ENCODE measurements around the gene LRRC8D.

The LRRC8D gene

DNA sequence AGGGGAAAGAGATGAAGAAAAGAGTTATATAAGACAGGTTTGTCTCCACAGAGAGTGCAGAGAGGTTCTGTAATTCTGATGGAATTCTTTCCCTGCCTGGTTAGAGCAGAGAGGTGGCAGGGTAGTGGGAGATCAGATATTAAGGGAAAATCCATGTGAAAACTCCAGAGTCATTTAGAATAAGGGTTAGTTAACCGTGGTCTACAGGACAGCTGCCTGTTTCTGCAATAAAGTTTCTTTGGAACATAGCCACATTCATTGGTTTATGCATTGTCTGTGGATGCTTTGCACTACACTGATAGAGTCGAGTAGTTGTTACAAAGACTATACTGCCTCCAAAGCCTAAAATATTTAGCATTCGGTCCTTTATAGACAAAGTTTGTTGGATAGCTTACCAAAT lies 55.6 kb downstream of the LRRC8D start:
- Histone ChIP-seq H3K9me2 (replicated peaks; ENCODE audit: low read depth, low read length) (no peaks in the 10 kb centered on the region), H3K4me1 (ENCODE audit: insufficient read depth, low read length, poor library complexity, severe bottlenecking) (peaks cover 15% of the 10 kb centered on the region), H2AFZ (ENCODE audit: low read length) (no peak overlapping the region), H3K4me3 (ENCODE audit: low read length, poor library complexity, severe bottlenecking) (no peak overlapping the region), H4K20me1 (ENCODE audit: insufficient read depth, low read length, poor library complexity, severe bottlenecking) (peaks cover 43% of the 10 kb centered on the region), H3K79me2 (ENCODE audit: insufficient read depth, low read length) (peaks cover 88% of the 10 kb centered on the region), H3K9ac (ENCODE audit: low read depth, low read length, poor library complexity, severe bottlenecking) (no peak overlapping the region), H3K9me3 (ENCODE audit: insufficient read depth, low read depth, low read length) (peaks cover 5% of the 10 kb centered on the region; the same call in 1 of the 2 replicates), H3K4me2 (ENCODE audit: low read depth, low read length, poor library complexity, severe bottlenecking) (no peak overlapping the region), H3F3A (ENCODE audit: low read depth) (no peaks in the 10 kb centered on the region), H3K36me3 (ENCODE audit: insufficient read depth, low read length) (peaks cover 15% of the 10 kb centered on the region; the same call in 1 of the 2 replicates), H3K27me3 (ENCODE audit: insufficient read depth, low read length, poor library complexity, severe bottlenecking) (no peaks in the 10 kb centered on the region)
- TF ChIP-seq, protein P1, sequence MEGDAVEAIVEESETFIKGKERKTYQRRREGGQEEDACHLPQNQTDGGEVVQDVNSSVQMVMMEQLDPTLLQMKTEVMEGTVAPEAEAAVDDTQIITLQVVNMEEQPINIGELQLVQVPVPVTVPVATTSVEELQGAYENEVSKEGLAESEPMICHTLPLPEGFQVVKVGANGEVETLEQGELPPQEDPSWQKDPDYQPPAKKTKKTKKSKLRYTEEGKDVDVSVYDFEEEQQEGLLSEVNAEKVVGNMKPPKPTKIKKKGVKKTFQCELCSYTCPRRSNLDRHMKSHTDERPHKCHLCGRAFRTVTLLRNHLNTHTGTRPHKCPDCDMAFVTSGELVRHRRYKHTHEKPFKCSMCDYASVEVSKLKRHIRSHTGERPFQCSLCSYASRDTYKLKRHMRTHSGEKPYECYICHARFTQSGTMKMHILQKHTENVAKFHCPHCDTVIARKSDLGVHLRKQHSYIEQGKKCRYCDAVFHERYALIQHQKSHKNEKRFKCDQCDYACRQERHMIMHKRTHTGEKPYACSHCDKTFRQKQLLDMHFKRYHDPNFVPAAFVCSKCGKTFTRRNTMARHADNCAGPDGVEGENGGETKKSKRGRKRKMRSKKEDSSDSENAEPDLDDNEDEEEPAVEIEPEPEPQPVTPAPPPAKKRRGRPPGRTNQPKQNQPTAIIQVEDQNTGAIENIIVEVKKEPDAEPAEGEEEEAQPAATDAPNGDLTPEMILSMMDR (conservative IDR thresholded peaks at IDR 0.05; ENCODE audit: low read length), result no peak
- no peak for TF ChIP-seq EZH2phosphoT487 (IDR thresholded peaks at IDR 0.05; ENCODE audit: borderline replicate concordance)

DNA sequence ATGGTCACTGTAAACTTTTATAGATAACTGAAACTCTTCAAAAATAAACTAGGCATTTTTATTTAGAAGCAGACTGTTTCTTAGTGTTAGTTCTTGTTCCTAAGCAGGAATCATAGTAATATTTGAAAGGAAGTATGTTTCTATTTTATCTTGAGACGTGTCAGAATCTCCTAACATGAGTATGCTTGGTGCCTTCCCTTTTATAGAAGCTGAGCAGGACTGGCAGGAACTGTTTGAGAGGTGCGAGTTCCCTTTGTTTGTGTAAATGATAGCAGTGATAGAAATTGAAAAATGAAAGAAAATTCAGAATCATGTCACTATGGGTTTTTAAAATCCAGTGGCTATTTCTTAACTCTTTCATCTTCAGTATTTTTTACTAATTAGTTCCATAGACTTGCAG lies 56.9 kb downstream of the LRRC8D start:
- no peaks in the 10 kb centered on the region for H3F3A ChIP-seq (ENCODE audit: low read depth)
- no peaks in the 10 kb centered on the region for H3K9me2 ChIP-seq (replicated peaks; ENCODE audit: low read depth, low read length)
- no peak overlapping the region for H2AFZ ChIP-seq (ENCODE audit: low read length)
- no peaks in the 10 kb centered on the region for H3K27me3 ChIP-seq (ENCODE audit: insufficient read depth, low read length, poor library complexity, severe bottlenecking)
- H3K4me2 ChIP-seq (ENCODE audit: low read depth, low read length, poor library complexity, severe bottlenecking), result no peak overlapping the region
- H3K4me1 ChIP-seq (ENCODE audit: insufficient read depth, low read length, poor library complexity, severe bottlenecking), result peaks cover 11% of the 10 kb centered on the region
- H3K36me3 ChIP-seq (ENCODE audit: insufficient read depth, low read length), result peaks cover 28% of the 10 kb centered on the region
- peaks cover 5% of the 10 kb centered on the region; the same call in 1 of the 2 replicates for H3K9me3 ChIP-seq (ENCODE audit: insufficient read depth, low read depth, low read length)
- peaks cover 44% of the 10 kb centered on the region for H4K20me1 ChIP-seq (ENCODE audit: insufficient read depth, low read length, poor library complexity, severe bottlenecking)
- no peak overlapping the region for H3K9ac ChIP-seq (ENCODE audit: low read depth, low read length, poor library complexity, severe bottlenecking)
- no peak overlapping the region for H3K4me3 ChIP-seq (ENCODE audit: low read length, poor library complexity, severe bottlenecking)
- peaks cover 88% of the 10 kb centered on the region for H3K79me2 ChIP-seq (ENCODE audit: insufficient read depth, low read length)
- TF ChIP-seq EZH2phosphoT487 (IDR thresholded peaks at IDR 0.05; ENCODE audit: borderline replicate concordance), result no peak
- TF ChIP-seq, protein P1 (conservative IDR thresholded peaks at IDR 0.05; ENCODE audit: low read length), result no peak

DNA sequence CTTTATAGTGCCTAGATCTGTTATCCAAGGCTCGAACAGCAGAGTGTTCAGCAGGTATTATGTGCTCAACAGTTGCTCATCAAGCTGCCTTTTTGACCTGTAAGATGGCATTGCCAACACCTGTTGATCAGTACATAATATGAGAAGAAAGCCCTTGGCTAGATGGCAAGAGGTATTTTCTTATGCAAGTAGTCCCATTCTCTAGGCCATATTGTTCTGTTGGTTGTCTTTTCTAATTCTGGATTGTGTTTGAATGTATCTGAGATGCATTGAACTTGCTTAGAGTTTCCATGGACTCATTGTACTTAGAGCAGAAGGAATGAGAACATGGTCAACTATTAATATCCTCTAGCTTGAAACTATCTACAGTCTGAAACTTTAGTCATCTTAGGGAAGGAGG lies 57.4 kb downstream of the LRRC8D start:
- H3F3A ChIP-seq (ENCODE audit: low read depth), result no peaks in the 10 kb centered on the region
- H3K79me2 ChIP-seq (ENCODE audit: insufficient read depth, low read length), result peaks cover 89% of the 10 kb centered on the region
- no peak overlapping the region for H3K9ac ChIP-seq (ENCODE audit: low read depth, low read length, poor library complexity, severe bottlenecking)
- no peak overlapping the region for H2AFZ ChIP-seq (ENCODE audit: low read length)
- H3K9me3 ChIP-seq (ENCODE audit: insufficient read depth, low read depth, low read length), result peaks cover 5% of the 10 kb centered on the region; the same call in 1 of the 2 replicates
- TF ChIP-seq, protein P1 (conservative IDR thresholded peaks at IDR 0.05; ENCODE audit: low read length), result no peak
- no peak for TF ChIP-seq EZH2phosphoT487 (IDR thresholded peaks at IDR 0.05; ENCODE audit: borderline replicate concordance)
- no peaks in the 10 kb centered on the region for H3K9me2 ChIP-seq (replicated peaks; ENCODE audit: low read depth, low read length)
- no peak overlapping the region for H3K4me2 ChIP-seq (ENCODE audit: low read depth, low read length, poor library complexity, severe bottlenecking)
- H3K4me1 ChIP-seq (ENCODE audit: insufficient read depth, low read length, poor library complexity, severe bottlenecking), result peaks cover 7% of the 10 kb centered on the region
- H4K20me1 ChIP-seq (ENCODE audit: insufficient read depth, low read length, poor library complexity, severe bottlenecking), result peaks cover 41% of the 10 kb centered on the region
- H3K4me3 ChIP-seq (ENCODE audit: low read length, poor library complexity, severe bottlenecking), result no peak overlapping the region
- peaks cover 33% of the 10 kb centered on the region for H3K36me3 ChIP-seq (ENCODE audit: insufficient read depth, low read length)
- no peaks in the 10 kb centered on the region for H3K27me3 ChIP-seq (ENCODE audit: insufficient read depth, low read length, poor library complexity, severe bottlenecking)
